Gastroesophageal sphincter (tissue), 4 donors: Measurements from ENCODE around the gene FSHB. TPM values are rescaled to one million over a fixed set of nuclear protein-coding genes. Genes with fewer than 3 reads are reported as not detected.
"Not testable (repeated sequence)": the region's sequence is repeated elsewhere in the genome, so short reads cannot be mapped to it uniquely, and the experiment has no call there.

Experiments
- ATAC-seq: fragments of 150-250 bp; one replicate; pipeline ENCODE4 v1.9.1; 2016; ENCODE audit warnings: mild to moderate bottlenecking, moderate library complexity
- H3K27ac ChIP-seq, 4 donors: fragments of 200-600 bp; sonication (generic) in 3 of 4; 1 replicate in 3 of 4; 2 replicates in 1 of 4; pipeline ENCODE4 v1.5.1; 2016 to 2019
- H3K27me3 ChIP-seq: fragments of 200-600 bp; sonication (generic); one replicate; pipeline ENCODE4 v1.5.1; 2019
- H3K36me3 ChIP-seq, 2 donors: fragments of 200-600 bp; sonication (generic); one replicate each; pipeline ENCODE4 v1.5.1; 2019; ENCODE audit warnings: control low read depth in 1 of 2
- H3K4me1 ChIP-seq, 3 donors: fragments of 200-600 bp; sonication (generic); 1 replicate in 2 of 3; 2 replicates in 1 of 3; pipeline ENCODE4 v1.5.1; 2016 to 2019; ENCODE audit warnings: control low read depth in 2 of 3
- H3K4me3 ChIP-seq, 2 donors: fragments of 200-600 bp; sonication (generic); one replicate each; pipeline ENCODE4 v1.5.1; 2019; ENCODE audit warnings: mild to moderate bottlenecking in 1 of 2, moderate library complexity in 1 of 2
- H3K9me3 ChIP-seq, 3 donors: fragments of 200-600 bp; sonication (generic); one replicate each; pipeline ENCODE4 v1.5.1; 2017 to 2019; ENCODE audit warnings: control low read depth in 2 of 3
- EP300 ChIP-seq: sonication (generic); formaldehyde crosslinking; IDR thresholded peaks from one replicate; pipeline ENCODE4 v1.6.1; 2017; ENCODE audit warnings: antibody characterized with exemption, mild to moderate bottlenecking
- POLR2A ChIP-seq, 2 donors: fragments of 450-650 bp; IDR thresholded peaks; one replicate each; pipeline ENCODE4 v1.6.1; 2017; ENCODE audit warnings: antibody characterized with exemption in 2 of 2, mild to moderate bottlenecking in 2 of 2, moderate library complexity in 1 of 2
- POLR2AphosphoS5 ChIP-seq: sonication (generic); formaldehyde crosslinking; IDR thresholded peaks from one replicate; pipeline ENCODE4 v1.6.1; 2017; ENCODE audit warnings: antibody characterized with exemption
- WGBS, 2 donors: methylation state at CpG; one replicate each; pipeline ENCODE4 v1.1.5; 2018; ENCODE audit warnings: low coverage in 1 of 2; 5-methylcytosine and 5-hydroxymethylcytosine counted together
- total RNA-seq, 4 donors: library from RNA; depleted of rRNA; stranded (reverse); fragments of >200 nt; gene quantifications; one replicate each; pipeline ENCODE4 v1.1.0, GENCODE V29; 2016
- TF ChIP-seq, protein P1 (sequence below), 4 experiments: fragments of 200-600 bp in 2 of 4; fragments of 450-650 bp in 2 of 4; sonication (generic) in 1 of 4; IDR thresholded peaks; one replicate each; pipeline ENCODE4 v1.5.1; 2017 to 2019; ENCODE audit warnings: antibody characterized with exemption in 4 of 4, mild to moderate bottlenecking in 2 of 4, moderate library complexity in 2 of 4

Gene FSHB
- total RNA-seq = not detected

GRCh38 chr11:30230714-30231113 is at the start of gene FSHB:
Gene FSHB (plus strand): TSS chr11:30231014. CDS start chr11:30231903, 889 bp downstream.
- WGBS, 2 donors = 84 to 89% methylated on average over 2 to 3 of the region's 3 CpGs
- Histone ChIP-seq H3K9me3 (peaks cover 0 to 10% (median 0%) of the 10 kb centered on the region in 3 donors), H3K27ac (no peak within 1 kb of the TSS), H3K36me3 (no peaks in the 10 kb centered on the region), H3K4me1 (no peaks in the 10 kb centered on the region), H3K27me3 (no peaks in the 10 kb centered on the region), H3K4me3 (no peak within 1 kb of the TSS)
- TF ChIP-seq POLR2AphosphoS5 (no peak), POLR2A (IDR thresholded peaks at IDR 0.05) (no peak), EP300 (no peak)
- ATAC-seq = no peak

- no peak overlapping the region for H3K4me3 ChIP-seq
- WGBS, 2 donors = 78 to 100% methylated on average over 1 to 3 of the region's 3 CpGs
- H3K27ac ChIP-seq = no peak overlapping the region
- no peak for TF ChIP-seq EP300
- H3K27me3 ChIP-seq = no peaks in the 10 kb centered on the region
- no peak for ATAC-seq
- peaks cover 0 to 20% (median 0%) of the 10 kb centered on the region in 3 donors for H3K9me3 ChIP-seq
- H3K4me1 ChIP-seq = no peaks in the 10 kb centered on the region
- no peaks in the 10 kb centered on the region for H3K36me3 ChIP-seq
Measured at GRCh38 chr11:30186748-30187147, 44.1 kb upstream of the FSHB start.

- TF ChIP-seq POLR2AphosphoS5 (no peak), POLR2A (IDR thresholded peaks at IDR 0.05) (no peak), EP300 (no peak)
- TF ChIP-seq, protein P1, sequence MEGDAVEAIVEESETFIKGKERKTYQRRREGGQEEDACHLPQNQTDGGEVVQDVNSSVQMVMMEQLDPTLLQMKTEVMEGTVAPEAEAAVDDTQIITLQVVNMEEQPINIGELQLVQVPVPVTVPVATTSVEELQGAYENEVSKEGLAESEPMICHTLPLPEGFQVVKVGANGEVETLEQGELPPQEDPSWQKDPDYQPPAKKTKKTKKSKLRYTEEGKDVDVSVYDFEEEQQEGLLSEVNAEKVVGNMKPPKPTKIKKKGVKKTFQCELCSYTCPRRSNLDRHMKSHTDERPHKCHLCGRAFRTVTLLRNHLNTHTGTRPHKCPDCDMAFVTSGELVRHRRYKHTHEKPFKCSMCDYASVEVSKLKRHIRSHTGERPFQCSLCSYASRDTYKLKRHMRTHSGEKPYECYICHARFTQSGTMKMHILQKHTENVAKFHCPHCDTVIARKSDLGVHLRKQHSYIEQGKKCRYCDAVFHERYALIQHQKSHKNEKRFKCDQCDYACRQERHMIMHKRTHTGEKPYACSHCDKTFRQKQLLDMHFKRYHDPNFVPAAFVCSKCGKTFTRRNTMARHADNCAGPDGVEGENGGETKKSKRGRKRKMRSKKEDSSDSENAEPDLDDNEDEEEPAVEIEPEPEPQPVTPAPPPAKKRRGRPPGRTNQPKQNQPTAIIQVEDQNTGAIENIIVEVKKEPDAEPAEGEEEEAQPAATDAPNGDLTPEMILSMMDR (IDR thresholded peaks at IDR 0.05) = no peak
- Histone ChIP-seq H3K4me3 (no peak overlapping the region), H3K36me3 (no peaks in the 10 kb centered on the region), H3K9me3 (no peaks in the 10 kb centered on the region), H3K27ac (no peak overlapping the region), H3K4me1 (no peaks in the 10 kb centered on the region), H3K27me3 (no peaks in the 10 kb centered on the region)
- ATAC-seq = no peak
Measured at GRCh38 chr11:30192620-30193019, 38.2 kb upstream of the FSHB start.

GRCh38 chr11:30196400-30197206 is 34.2 kb upstream of the FSHB start:
- no peaks in the 10 kb centered on the region for H3K4me1 ChIP-seq
- H3K36me3 ChIP-seq = no peaks in the 10 kb centered on the region
- no peaks in the 10 kb centered on the region for H3K27me3 ChIP-seq
- H3K27ac ChIP-seq = no peak overlapping the region
- TF ChIP-seq POLR2A (IDR thresholded peaks at IDR 0.05) (no peak), POLR2AphosphoS5 (no peak), EP300 (no peak)
- TF ChIP-seq, protein P1 (IDR thresholded peaks at IDR 0.05) = peak; percentile 60 to 75 (median 66)
- peak; percentile 63 for ATAC-seq
- no peaks in the 10 kb centered on the region for H3K9me3 ChIP-seq
- no peak overlapping the region for H3K4me3 ChIP-seq
- 0 to 40% methylated on average over 1 of the region's 6 CpGs for WGBS, 2 donors

DNA sequence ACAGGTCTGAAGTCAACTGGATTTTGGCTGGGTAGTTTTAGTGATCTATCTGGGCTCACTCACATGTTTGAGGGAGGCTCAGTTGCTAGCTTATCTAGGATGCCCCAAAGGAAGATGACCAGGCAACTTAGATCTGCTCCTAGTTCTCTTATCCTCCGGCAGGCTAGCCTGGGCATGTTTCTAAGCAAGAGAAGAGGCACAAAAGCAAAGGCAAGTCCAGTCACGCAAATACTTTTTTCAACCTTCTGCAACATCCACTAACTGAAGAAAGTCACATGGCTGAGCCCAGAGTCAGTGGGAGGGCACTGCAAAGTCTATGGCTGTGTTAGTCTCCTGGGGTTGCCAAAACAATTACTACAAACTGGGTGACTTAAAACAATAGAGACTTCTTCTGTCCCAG is 32.9 kb upstream of the FSHB start:
- no peaks in the 10 kb centered on the region for H3K9me3 ChIP-seq
- no peak overlapping the region for H3K4me3 ChIP-seq
- TF ChIP-seq EP300 = no peak
- TF ChIP-seq, protein P1 (IDR thresholded peaks at IDR 0.05) = no peak
- no peak for TF ChIP-seq POLR2AphosphoS5
- TF ChIP-seq POLR2A (IDR thresholded peaks at IDR 0.05) = no peak
- ATAC-seq = no peak
- H3K36me3 ChIP-seq = no peaks in the 10 kb centered on the region
- 92 to 100% methylated on average over 1 to 2 of the region's 2 CpGs for WGBS, 2 donors
- H3K27ac ChIP-seq = no peak overlapping the region
- H3K27me3 ChIP-seq = no peaks in the 10 kb centered on the region
- no peaks in the 10 kb centered on the region for H3K4me1 ChIP-seq

- not testable (repeated sequence) for H3K27me3 ChIP-seq, H3K9me3 ChIP-seq, H3K36me3 ChIP-seq, H3K4me3 ChIP-seq, H3K4me1 ChIP-seq, H3K27ac ChIP-seq, ATAC-seq
- WGBS, 2 donors = 95% methylated on average over 6 of the region's 6 CpGs
Measured at GRCh38 chr11:30202989-30203388, 27.8 kb upstream of the FSHB start.
